ENCODE results near the gene DLGAP1.

GRCh38 chr18:3857544-3857943, 597.6 kb downstream of the DLGAP1 start:
- no peak for TF ChIP-seq CTCF (IDR thresholded peaks at IDR 0.05)
- TF ChIP-seq ZFX (IDR thresholded peaks at IDR 0.05; ENCODE audit: borderline replicate concordance): no peak
